ENCODE data around the gene NOL6. TPM values are rescaled to one million over a fixed set of nuclear protein-coding genes. Genes with fewer than 3 reads are reported as not detected.

Gene NOL6
- total RNA-seq, 1 donor from 2014 or later = 34.3 TPM

GRCh38 chr9:33440609-33441008, 33.1 kb downstream of the NOL6 start:
- H3K4me1 Mint-ChIP-seq (ENCODE audit: unreplicated experiment) = peaks cover 24% of the 10 kb centered on the region
- H3K4me3 Mint-ChIP-seq (ENCODE audit: unreplicated experiment) = no peak overlapping the region
- no peak for TF ChIP-seq CTCF (IDR thresholded peaks at IDR 0.05)
- H3K27me3 Mint-ChIP-seq (ENCODE audit: unreplicated experiment) = no peaks in the 10 kb centered on the region
- H3K27ac Mint-ChIP-seq (ENCODE audit: unreplicated experiment) = no peak overlapping the region
- no peak for DNase-seq (ENCODE audit: extremely low spot score, unreplicated experiment)
- no peaks in the 10 kb centered on the region for H3K9me3 Mint-ChIP-seq (ENCODE audit: unreplicated experiment)
- no peaks in the 10 kb centered on the region for H3K36me3 Mint-ChIP-seq (ENCODE audit: unreplicated experiment)

GRCh38 chr9:33440204-33440603, 33.5 kb downstream of the NOL6 start:
- no peak for DNase-seq (ENCODE audit: extremely low spot score, unreplicated experiment)
- H3K4me1 Mint-ChIP-seq (ENCODE audit: unreplicated experiment) = peaks cover 24% of the 10 kb centered on the region
- no peak overlapping the region for H3K27ac Mint-ChIP-seq (ENCODE audit: unreplicated experiment)
- TF ChIP-seq CTCF (IDR thresholded peaks at IDR 0.05) = no peak
- no peak overlapping the region for H3K4me3 Mint-ChIP-seq (ENCODE audit: unreplicated experiment)
- no peaks in the 10 kb centered on the region for H3K9me3 Mint-ChIP-seq (ENCODE audit: unreplicated experiment)
- H3K36me3 Mint-ChIP-seq (ENCODE audit: unreplicated experiment) = no peaks in the 10 kb centered on the region
- H3K27me3 Mint-ChIP-seq (ENCODE audit: unreplicated experiment) = no peaks in the 10 kb centered on the region

GRCh38 chr9:33439731-33440130, 34.0 kb downstream of the NOL6 start:
- Mint-ChIP-seq H3K4me1 (ENCODE audit: unreplicated experiment) (peaks cover 24% of the 10 kb centered on the region), H3K36me3 (ENCODE audit: unreplicated experiment) (no peaks in the 10 kb centered on the region), H3K27ac (ENCODE audit: unreplicated experiment) (no peak overlapping the region), H3K9me3 (ENCODE audit: unreplicated experiment) (no peaks in the 10 kb centered on the region), H3K4me3 (ENCODE audit: unreplicated experiment) (no peak overlapping the region), H3K27me3 (ENCODE audit: unreplicated experiment) (no peaks in the 10 kb centered on the region)
- no peak for DNase-seq (ENCODE audit: extremely low spot score, unreplicated experiment)
- TF ChIP-seq CTCF (IDR thresholded peaks at IDR 0.05) = no peak

- H3K4me3 Mint-ChIP-seq (ENCODE audit: unreplicated experiment) = no peak overlapping the region
- H3K36me3 Mint-ChIP-seq (ENCODE audit: unreplicated experiment) = no peaks in the 10 kb centered on the region
- H3K9me3 Mint-ChIP-seq (ENCODE audit: unreplicated experiment) = no peaks in the 10 kb centered on the region
- DNase-seq (ENCODE audit: extremely low spot score, unreplicated experiment) = no peak
- no peak overlapping the region for H3K27ac Mint-ChIP-seq (ENCODE audit: unreplicated experiment)
- TF ChIP-seq CTCF (IDR thresholded peaks at IDR 0.05) = no peak
- H3K27me3 Mint-ChIP-seq (ENCODE audit: unreplicated experiment) = no peaks in the 10 kb centered on the region
- peaks cover 24% of the 10 kb centered on the region for H3K4me1 Mint-ChIP-seq (ENCODE audit: unreplicated experiment)
Observed at GRCh38 chr9:33438926-33439680, 34.6 kb downstream of the NOL6 start.

- Mint-ChIP-seq H3K4me3 (ENCODE audit: unreplicated experiment) (no peak overlapping the region), H3K36me3 (ENCODE audit: unreplicated experiment) (no peaks in the 10 kb centered on the region), H3K9me3 (ENCODE audit: unreplicated experiment) (no peaks in the 10 kb centered on the region), H3K27me3 (ENCODE audit: unreplicated experiment) (no peaks in the 10 kb centered on the region), H3K27ac (ENCODE audit: unreplicated experiment) (no peak overlapping the region), H3K4me1 (ENCODE audit: unreplicated experiment) (peaks cover 24% of the 10 kb centered on the region)
- no peak for DNase-seq (ENCODE audit: extremely low spot score, unreplicated experiment)
- no peak for TF ChIP-seq CTCF (IDR thresholded peaks at IDR 0.05)
Observed at GRCh38 chr9:33437898-33438297, 35.8 kb downstream of the NOL6 start.

Measured in osteocyte (in vitro differentiated cells).